HG03108 (cell line): ENCODE results near the gene PLA2G6.
A peak's percentile ranks its signal among the peaks of the same experiment; 100 is the strongest.

Experiments used
- ATAC-seq: cut with Tn5 transposase; IDR thresholded peaks from one replicate; pipeline ENCODE4 v1.9.1; 2021; ENCODE audit warnings: moderate library complexity; ENCODE audit not compliant: unreplicated experiment

Gene PLA2G6

GRCh38 chr22:38181453-38182200 is at the start of gene PLA2G6:
Gene PLA2G6 (minus strand): TSS chr22:38181830. CDS start chr22:38169426, 12,404 bp downstream.
- ATAC-seq = peak; percentile 87

DNA sequence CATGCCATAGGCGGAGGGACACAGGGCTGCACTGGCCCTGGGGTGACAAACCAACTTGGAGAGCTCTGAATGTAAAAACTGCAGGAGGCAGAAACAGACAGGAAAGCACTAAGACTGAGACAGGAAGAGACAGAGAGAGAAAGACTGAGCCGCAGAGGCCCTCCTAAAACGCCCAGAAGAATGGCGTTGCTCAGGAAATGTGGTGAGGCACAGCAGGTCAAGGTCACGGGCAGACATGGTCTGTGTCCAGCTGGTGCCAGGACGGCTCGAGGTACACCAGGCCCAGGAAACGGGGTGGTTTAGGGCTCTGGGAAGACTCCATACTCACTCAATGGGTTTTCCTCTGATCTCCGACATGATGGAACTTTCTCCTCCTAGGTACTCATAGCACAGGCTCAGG is 49.3 kb upstream of the PLA2G6 start:
- no peak for ATAC-seq

DNA sequence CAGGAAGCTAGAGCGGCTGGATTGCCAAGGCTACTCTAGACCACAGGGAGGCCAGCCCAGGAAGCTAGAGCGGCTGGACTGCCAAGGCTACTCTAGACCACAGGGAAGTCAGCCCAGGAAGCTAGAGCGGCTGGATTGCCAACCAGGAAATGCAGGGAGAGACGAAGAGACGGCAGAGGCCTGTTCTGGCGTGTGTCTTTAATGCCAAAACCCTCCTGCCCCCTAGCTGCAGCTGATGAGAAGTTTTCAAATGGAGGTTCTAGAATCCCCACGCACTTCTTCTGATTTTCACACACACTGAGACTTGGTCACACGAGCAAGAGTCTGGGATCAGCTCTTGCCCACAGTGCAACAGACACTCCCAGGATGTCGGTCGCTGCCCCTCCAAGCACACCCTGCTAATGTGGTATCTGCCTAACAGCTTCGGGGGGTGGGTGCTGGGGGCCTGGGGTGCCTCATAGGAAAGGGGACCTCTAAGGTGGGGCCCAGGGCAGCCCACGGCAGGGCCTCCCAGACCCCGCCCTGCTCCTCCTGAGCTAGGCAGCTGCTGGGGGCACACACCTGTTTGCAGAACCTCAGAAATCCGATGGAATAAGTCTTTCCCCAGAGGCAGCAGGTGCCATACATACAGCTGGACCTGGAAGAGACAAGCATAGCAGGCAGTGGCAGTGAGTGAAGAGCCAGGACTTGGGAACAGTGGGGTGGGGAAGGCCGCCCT is 48.6 kb upstream of the PLA2G6 start:
- no peak for ATAC-seq

- ATAC-seq = no peak
These were observed 47.5 kb upstream of the PLA2G6 start for GRCh38 chr22:38228873-38229740.

DNA sequence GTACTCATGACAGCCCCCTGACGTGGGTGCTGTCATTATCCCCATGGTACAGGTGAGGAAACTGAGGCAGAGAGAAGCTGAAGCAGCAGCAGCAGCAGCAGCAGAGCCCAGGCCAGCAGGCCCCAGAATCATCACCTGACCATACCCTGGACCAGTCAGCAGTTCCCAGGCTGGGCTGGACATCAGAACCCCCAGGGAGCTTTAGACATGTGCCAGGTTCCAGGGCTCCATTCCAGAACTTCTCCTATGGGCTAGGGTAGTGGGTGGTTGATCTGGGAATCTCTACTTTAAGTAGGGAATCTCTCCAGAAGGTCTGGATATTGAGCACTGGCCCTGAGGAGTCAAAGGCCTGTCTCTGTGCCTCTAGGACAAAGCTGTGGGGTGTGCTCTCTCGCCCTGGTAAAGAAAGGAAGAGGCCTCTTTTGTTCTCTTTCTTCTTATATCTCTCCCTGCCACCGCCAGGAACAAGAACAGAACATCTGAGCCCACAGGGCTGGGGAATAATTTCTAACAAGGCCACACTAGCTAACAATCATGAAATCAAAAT is 46.8 kb upstream of the PLA2G6 start:
- ATAC-seq = no peak

DNA sequence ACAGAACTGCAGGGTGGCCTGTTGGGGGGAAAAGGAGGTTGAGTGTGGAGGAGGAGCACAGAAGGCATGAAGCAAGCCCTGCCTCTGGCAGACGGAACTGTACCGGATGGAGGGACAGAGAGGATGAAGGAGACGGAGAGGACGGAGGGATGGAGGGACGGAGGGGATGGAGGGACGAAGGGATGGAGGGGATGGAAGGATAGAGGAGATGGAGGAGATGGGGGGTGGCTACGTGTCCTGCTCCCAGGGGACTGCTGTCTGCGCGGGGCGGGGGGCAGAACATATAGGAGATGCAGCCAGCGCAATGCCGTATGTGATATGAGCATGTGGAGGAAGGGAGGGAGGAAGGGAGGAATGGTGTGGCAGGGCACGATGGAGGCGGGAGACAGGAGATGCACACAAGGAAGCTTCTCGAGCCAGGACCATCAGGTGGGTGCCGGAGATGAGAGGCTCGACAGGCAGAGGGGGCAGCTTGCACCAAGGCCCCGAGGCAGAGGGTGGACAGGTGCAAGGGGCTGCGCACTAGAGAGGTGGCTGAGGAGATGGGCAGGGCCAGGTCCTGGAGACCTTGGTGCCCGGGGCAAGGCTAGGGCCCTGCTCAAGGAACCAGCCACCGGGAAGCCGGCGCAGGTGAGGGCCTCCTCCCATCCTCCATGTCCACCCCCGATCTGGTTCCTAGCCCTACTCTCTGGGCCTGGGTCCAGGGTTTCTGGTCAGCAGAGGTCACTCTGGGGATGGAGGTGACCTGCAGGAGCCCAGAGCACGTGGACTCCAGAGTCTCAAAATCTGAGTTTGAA is 45.4 kb upstream of the PLA2G6 start:
- no peak for ATAC-seq

GRCh38 chr22:38223289-38223960 is 41.8 kb upstream of the PLA2G6 start:
- ATAC-seq = no peak

GRCh38 chr22:38222797-38223119 is 41.1 kb upstream of the PLA2G6 start:
- no peak for ATAC-seq

GRCh38 chr22:38221908-38222796 is 40.5 kb upstream of the PLA2G6 start:
- ATAC-seq = no peak

DNA sequence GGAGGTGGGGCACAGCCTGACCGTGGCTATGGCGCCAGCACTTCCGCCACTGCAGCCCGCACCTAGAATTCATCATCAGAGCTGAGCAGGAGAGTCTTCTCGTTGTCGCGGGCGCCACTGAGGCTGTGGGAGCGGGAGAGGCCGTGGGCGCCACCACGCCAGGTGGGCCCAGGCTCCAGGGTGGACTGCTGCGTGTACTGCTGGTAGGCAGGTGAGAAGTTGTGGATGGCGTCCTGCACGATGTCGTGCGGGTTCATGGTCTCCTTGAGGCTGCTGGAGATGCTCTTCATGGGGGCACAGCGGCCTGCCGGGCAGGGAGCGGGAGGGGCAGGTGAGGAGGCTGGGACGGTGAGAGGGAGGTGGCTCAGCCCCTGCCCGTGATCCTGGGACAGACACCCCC is 39.8 kb upstream of the PLA2G6 start:
- no peak for ATAC-seq

DNA sequence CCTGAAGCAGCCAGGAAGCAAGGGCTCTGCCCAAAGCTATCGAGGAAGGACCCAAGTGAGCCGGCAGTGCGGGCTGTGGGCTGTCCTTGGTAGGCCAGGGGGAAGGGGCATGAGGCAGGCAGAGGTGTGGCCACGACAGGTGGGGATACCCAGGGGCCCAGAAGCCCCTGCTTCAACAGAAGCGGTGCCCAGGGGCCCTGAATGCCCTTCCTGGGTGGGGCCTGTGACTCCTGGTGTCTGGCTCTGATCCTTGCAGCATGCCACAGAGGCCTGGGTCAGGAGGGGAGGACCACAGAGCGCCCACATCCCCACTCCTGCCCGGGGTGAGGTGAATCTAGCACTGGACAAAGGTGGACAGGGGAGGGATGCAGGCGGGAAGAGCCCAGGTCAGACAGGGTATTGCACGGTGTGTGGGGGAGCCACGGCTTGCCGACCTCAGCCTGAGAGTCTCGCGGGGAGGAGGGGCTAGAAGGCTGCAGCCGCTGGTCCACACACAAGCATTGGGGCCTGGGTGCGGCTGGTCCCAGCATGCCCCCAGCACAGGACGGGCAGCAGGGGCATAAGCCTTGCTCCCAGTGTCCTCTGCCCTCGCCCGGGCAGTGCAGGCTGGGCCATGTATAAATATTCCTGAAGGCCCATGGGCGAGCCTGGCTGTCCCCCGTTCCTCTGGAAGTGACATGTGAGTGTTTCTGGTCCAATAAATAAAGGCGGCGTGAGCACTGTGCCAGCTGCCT is 39.2 kb upstream of the PLA2G6 start:
- no peak for ATAC-seq

DNA sequence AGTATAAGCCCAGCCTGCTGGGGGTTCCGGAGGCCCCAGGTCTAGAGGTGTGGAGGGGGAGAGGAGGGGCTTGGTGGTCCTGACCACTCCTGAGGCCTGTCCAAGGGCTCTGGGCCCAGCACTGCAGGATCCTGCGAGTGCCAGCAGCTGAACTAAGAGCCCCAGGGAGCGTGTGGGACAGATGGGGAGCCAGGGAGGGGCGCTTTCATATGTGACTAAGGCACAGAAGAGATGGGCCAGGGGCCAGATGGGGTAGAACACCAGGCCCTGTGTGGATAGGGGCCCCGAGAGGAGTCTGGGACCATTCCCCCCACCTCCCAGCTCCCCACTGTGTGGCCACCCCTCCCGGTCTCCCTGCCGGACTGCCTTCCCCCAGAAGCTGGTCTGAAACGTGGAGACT is 38.5 kb upstream of the PLA2G6 start:
- no peak for ATAC-seq

GRCh38 chr22:38219632-38220031 is 38.0 kb upstream of the PLA2G6 start:
- ATAC-seq = no peak

DNA sequence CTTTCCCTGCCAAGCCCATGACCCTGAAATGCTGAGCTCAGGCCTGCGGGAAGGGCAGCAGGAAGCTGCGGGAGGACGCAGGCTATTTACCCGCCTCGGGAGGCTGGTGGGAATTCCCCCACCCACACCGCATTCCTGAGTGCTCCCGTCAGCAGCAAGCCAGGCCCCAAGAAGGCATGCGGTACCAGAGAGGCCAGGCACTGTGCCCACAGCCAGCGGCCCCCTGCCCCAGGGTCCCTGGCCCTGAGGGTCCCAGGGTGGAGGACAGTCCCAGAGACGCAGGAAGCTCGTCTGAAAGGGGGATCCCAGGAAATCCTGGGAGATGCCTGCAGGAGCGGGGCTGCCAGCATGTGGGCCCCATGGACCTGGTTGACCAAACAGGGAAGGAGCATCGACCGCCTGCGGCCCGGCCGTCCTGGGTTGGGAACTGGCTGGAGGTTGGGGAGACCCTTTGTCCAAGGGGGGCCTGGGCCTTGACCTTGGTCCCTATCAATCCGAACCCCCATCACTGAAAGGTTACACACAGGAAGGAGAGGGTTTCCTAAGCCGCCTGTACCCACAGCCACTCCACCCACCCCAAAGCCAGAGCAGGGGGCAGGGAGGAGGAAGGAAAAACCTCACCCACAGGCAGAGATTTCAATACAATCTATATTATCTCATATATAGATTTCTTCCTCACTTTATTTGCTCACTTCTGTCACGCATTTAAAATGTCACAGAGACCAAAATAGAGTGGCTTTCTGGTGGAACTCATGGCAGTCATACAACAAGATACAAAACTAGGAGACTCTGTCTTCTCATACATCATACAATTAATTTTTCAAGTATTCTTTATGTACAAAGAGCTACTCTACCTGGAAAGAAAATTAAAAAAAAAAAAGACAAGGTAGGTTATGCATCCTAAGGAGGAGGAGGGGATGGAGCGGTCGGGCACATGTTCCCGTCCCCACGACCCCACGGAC is 37.3 kb upstream of the PLA2G6 start:
- no peak for ATAC-seq

GRCh38 chr22:38215156-38216038 is 33.8 kb upstream of the PLA2G6 start:
- ATAC-seq = no peak
